Neuronal stem cell (in vitro differentiated cells): ENCODE measurements around the gene CDC42BPA.

Source experiments
- DNase-seq: peaks from one replicate; pipeline ENCODE4 v3.0.0-alpha.2; 2013; ENCODE audit warnings: low spot score
- H2AFZ ChIP-seq: one replicate; pipeline ENCODE4 v1.6.1; 2013; ENCODE audit warnings: mild to moderate bottlenecking, low read length, inconsistent platforms
- H2AK5ac ChIP-seq: 2 replicates; pipeline ENCODE4 v1.6.1; 2013; ENCODE audit warnings: low read depth, mild to moderate bottlenecking, inconsistent platforms, low read length, moderate library complexity, mixed read lengths
- H2BK120ac ChIP-seq: 2 replicates; pipeline ENCODE4 v1.6.1; 2013; ENCODE audit warnings: low read depth, mild to moderate bottlenecking, inconsistent platforms, low read length, moderate library complexity, mixed read lengths
- H2BK12ac ChIP-seq: one replicate; pipeline ENCODE4 v1.6.1; 2013; ENCODE audit warnings: low read length, inconsistent platforms
- H2BK15ac ChIP-seq: 2 replicates; pipeline ENCODE4 v1.6.1; 2013; ENCODE audit warnings: mild to moderate bottlenecking, low read length, inconsistent platforms, mixed read lengths
- H2BK5ac ChIP-seq: one replicate; pipeline ENCODE4 v1.6.1; 2013; ENCODE audit warnings: inconsistent platforms, mild to moderate bottlenecking, low read length, moderate library complexity
- H3K14ac ChIP-seq: one replicate; pipeline ENCODE4 v1.6.1; 2013; ENCODE audit warnings: low read length, inconsistent platforms
- H3K18ac ChIP-seq: 2 replicates; pipeline ENCODE4 v1.6.1; 2013; ENCODE audit warnings: low read length, inconsistent platforms
- H3K23ac ChIP-seq: 2 replicates; pipeline ENCODE4 v1.6.1; 2013; ENCODE audit warnings: low read depth, mild to moderate bottlenecking, mixed read lengths, low read length, inconsistent platforms; ENCODE audit not compliant: poor library complexity
- H3K27ac ChIP-seq: replicated peaks from 3 replicates; pipeline ENCODE4 v1.5.1; 2013; ENCODE audit warnings: low read length, inconsistent platforms
- H3K27me3 ChIP-seq, 3 experiments: 2 replicates each; pipeline ENCODE4 v1.6.1; 2013; ENCODE audit warnings: low read length in 3 of 3, mild to moderate bottlenecking in 2 of 3, inconsistent platforms in 1 of 3, low read depth in 1 of 3, mixed read lengths in 1 of 3, moderate library complexity in 1 of 3; ENCODE audit not compliant: control insufficient read depth in 3 of 3, insufficient read depth in 3 of 3
- H3K36me3 ChIP-seq, 2 donors: replicated peaks in 1 of 2; 2 replicates each; pipeline ENCODE4 v1.6.1; 2013; ENCODE audit warnings: low read length in 2 of 2; ENCODE audit not compliant: control insufficient read depth in 2 of 2, insufficient read depth in 2 of 2
- H3K4ac ChIP-seq: 2 replicates; pipeline ENCODE4 v1.6.1; 2013; ENCODE audit warnings: inconsistent platforms, mild to moderate bottlenecking, low read length, moderate library complexity
- H3K4me1 ChIP-seq, 2 donors: 1 replicate in 1 of 2; 2 replicates in 1 of 2; pipeline ENCODE4 v1.6.1; 2013; ENCODE audit warnings: low read length in 2 of 2, low read depth in 1 of 2; ENCODE audit not compliant: control insufficient read depth in 2 of 2, insufficient read depth in 1 of 2
- H3K4me2 ChIP-seq: one replicate; pipeline ENCODE4 v1.6.1; 2013; ENCODE audit warnings: mild to moderate bottlenecking, low read length, inconsistent platforms; ENCODE audit not compliant: insufficient read depth, poor library complexity, severe bottlenecking
- H3K4me3 ChIP-seq, 2 donors: 2 replicates each; pipeline ENCODE4 v1.5.1; 2013; ENCODE audit warnings: low read length in 2 of 2, mild to moderate bottlenecking in 2 of 2, inconsistent platforms in 1 of 2, moderate library complexity in 1 of 2
- H3K79me1 ChIP-seq: one replicate; pipeline ENCODE4 v1.6.1; 2013; ENCODE audit warnings: low read depth, mild to moderate bottlenecking, inconsistent platforms, low read length, moderate library complexity
- H3K9ac ChIP-seq: one replicate; pipeline ENCODE4 v1.6.1; 2013; ENCODE audit warnings: mild to moderate bottlenecking, low read depth, low read length, inconsistent platforms; ENCODE audit not compliant: poor library complexity
- H3K9me3 ChIP-seq, 2 donors: replicated peaks in 1 of 2; 2 replicates each; pipeline versions ENCODE3 to v1.6.1; 2013; ENCODE audit warnings: low read length in 2 of 2, mild to moderate bottlenecking in 2 of 2, inconsistent platforms in 1 of 2, low read depth in 1 of 2, mixed read lengths in 1 of 2, moderate library complexity in 1 of 2; ENCODE audit not compliant: control insufficient read depth in 2 of 2, insufficient read depth in 1 of 2
- H4K8ac ChIP-seq: one replicate; pipeline ENCODE4 v1.6.1; 2013; ENCODE audit warnings: low read depth, mild to moderate bottlenecking, inconsistent platforms, low read length, moderate library complexity
- H4K91ac ChIP-seq: one replicate; pipeline ENCODE4 v1.6.1; 2013; ENCODE audit warnings: low read length, low read depth, mild to moderate bottlenecking, inconsistent platforms; ENCODE audit not compliant: poor library complexity
- WGBS, 2 donors: extraction: QIAGEN DNeasy Blood & Tissue Kit; methylation state at CpG; one replicate each; pipeline ENCODE4 v1.1.7; 2013; ENCODE audit warnings: missing lambda C conversion rate in 2 of 2, mixed read lengths in 1 of 2; ENCODE audit not compliant: insufficient read length in 2 of 2, insufficient replicate concordance in 1 of 2; ENCODE audit errors: extremely low coverage in 2 of 2; 5-methylcytosine and 5-hydroxymethylcytosine counted together

Gene CDC42BPA

GRCh38 chr1:227215863-227216510, 102.3 kb downstream of the CDC42BPA start:
- Histone ChIP-seq H3K36me3 (peaks cover 0 to 15% of the 10 kb centered on the region in 2 donors), H4K91ac (no peak overlapping the region), H3K18ac (no peak overlapping the region), H3K14ac (no peak overlapping the region), H4K8ac (no peak overlapping the region), H3K9me3 (no peaks in the 10 kb centered on the region), H2AK5ac (no peak overlapping the region), H3K9ac (no peak overlapping the region), H2BK5ac (no peak overlapping the region), H2BK12ac (no peak overlapping the region), H3K27ac (no peak overlapping the region), H3K27me3 (no peaks in the 10 kb centered on the region), H3K79me1 (no peaks in the 10 kb centered on the region), H3K4me2 (no peak overlapping the region), H2BK120ac (no peak overlapping the region), H2AFZ (no peak overlapping the region), H3K4me1 (peaks cover 1 to 2% of the 10 kb centered on the region in 2 donors), H2BK15ac (no peak overlapping the region), H3K4me3 (no peak overlapping the region), H3K23ac (no peak overlapping the region), H3K4ac (no peak overlapping the region)
- no CpG with 5 or more reads among the region's 2 CpGs for WGBS, 2 donors
- DNase-seq: no peak

GRCh38 chr1:227214207-227214606, 104.1 kb downstream of the CDC42BPA start:
- H3K4me3 ChIP-seq: no peak overlapping the region
- H3K9ac ChIP-seq: no peak overlapping the region
- peaks cover 0 to 6% of the 10 kb centered on the region in 2 donors for H3K9me3 ChIP-seq
- peaks cover 0 to 1% of the 10 kb centered on the region in 2 donors for H3K4me1 ChIP-seq
- no peak overlapping the region for H4K8ac ChIP-seq
- no peak overlapping the region for H4K91ac ChIP-seq
- no peaks in the 10 kb centered on the region for H3K27me3 ChIP-seq
- peaks cover 2% of the 10 kb centered on the region for H3K79me1 ChIP-seq
- H3K36me3 ChIP-seq: peaks cover 2 to 25% of the 10 kb centered on the region in 2 donors
- H2BK5ac ChIP-seq: no peak overlapping the region
- no peak overlapping the region for H2BK15ac ChIP-seq
- no CpG with 5 or more reads among the region's 3 CpGs for WGBS, 2 donors
- no peak overlapping the region for H2BK120ac ChIP-seq
- no peak overlapping the region for H3K4ac ChIP-seq
- H3K14ac ChIP-seq: no peak overlapping the region
- no peak overlapping the region for H3K23ac ChIP-seq
- DNase-seq: no peak
- H2BK12ac ChIP-seq: no peak overlapping the region
- no peak overlapping the region for H2AK5ac ChIP-seq
- H3K18ac ChIP-seq: no peak overlapping the region
- H3K27ac ChIP-seq: no peak overlapping the region
- no peak overlapping the region for H3K4me2 ChIP-seq
- H2AFZ ChIP-seq: no peak overlapping the region

- Histone ChIP-seq H3K36me3 (peaks cover 2 to 24% of the 10 kb centered on the region in 2 donors), H3K4me1 (peaks cover 0 to 1% of the 10 kb centered on the region in 2 donors), H3K4ac (no peak overlapping the region), H4K8ac (no peak overlapping the region), H3K4me3 (no peak overlapping the region), H3K27me3 (no peaks in the 10 kb centered on the region), H3K79me1 (peaks cover 2% of the 10 kb centered on the region), H3K27ac (no peak overlapping the region), H3K23ac (no peak overlapping the region), H3K4me2 (no peak overlapping the region), H3K9me3 (peaks cover 0 to 6% of the 10 kb centered on the region in 2 donors), H2AK5ac (no peak overlapping the region), H3K14ac (no peak overlapping the region), H2AFZ (no peak overlapping the region), H3K18ac (no peak overlapping the region), H4K91ac (no peak overlapping the region), H3K9ac (no peak overlapping the region), H2BK5ac (no peak overlapping the region), H2BK12ac (no peak overlapping the region), H2BK120ac (no peak overlapping the region), H2BK15ac (no peak overlapping the region)
- 100% methylated on average over 2 of the region's 4 CpGs for WGBS, 2 donors
- DNase-seq: no peak
Measured at GRCh38 chr1:227213426-227213825, 104.9 kb downstream of the CDC42BPA start.

- Histone ChIP-seq H4K91ac (no peak overlapping the region), H3K79me1 (peaks cover 2% of the 10 kb centered on the region), H2AK5ac (no peak overlapping the region)
Measured at GRCh38 chr1:227212164-227212563, 106.1 kb downstream of the CDC42BPA start.

More at GRCh38 chr1:227212164-227212563, 106.1 kb downstream of the CDC42BPA start:
- no peak overlapping the region for H2BK120ac ChIP-seq
- H3K4me2 ChIP-seq: no peak overlapping the region
- H2BK15ac ChIP-seq: no peak overlapping the region
- H2BK12ac ChIP-seq: no peak overlapping the region
- H2AFZ ChIP-seq: no peak overlapping the region
- H3K9ac ChIP-seq: no peak overlapping the region
- no peak overlapping the region for H3K4ac ChIP-seq
- H4K8ac ChIP-seq: no peak overlapping the region
- H3K9me3 ChIP-seq: peaks cover 0 to 6% of the 10 kb centered on the region in 2 donors
- no peak for DNase-seq
- no peak overlapping the region for H3K14ac ChIP-seq
- no peak overlapping the region for H3K4me3 ChIP-seq
- no peak overlapping the region for H2BK5ac ChIP-seq
- H3K23ac ChIP-seq: no peak overlapping the region
- no peak overlapping the region for H3K18ac ChIP-seq
- WGBS, 2 donors: no CpG with 5 or more reads among the region's 3 CpGs
- H3K36me3 ChIP-seq: peaks cover 2 to 19% of the 10 kb centered on the region in 2 donors
- H3K27ac ChIP-seq: no peak overlapping the region
- H3K27me3 ChIP-seq: no peaks in the 10 kb centered on the region
- no peaks in the 10 kb centered on the region for H3K4me1 ChIP-seq
